SK-N-SH treated with all-trans-retinoic acid at 6 μM for 48 hours (cell line): ENCODE data around the gene AFTPH.

Source experiments
- ATAC-seq: fragments of 200-7000 bp; cut with Tn5 transposase; 3 replicates; pipeline ENCODE4 v1.9.1; 2020; ENCODE audit warnings: mild to moderate bottlenecking, moderate library complexity
- ARNTL ChIP-seq: fragments of 450-650 bp; formaldehyde crosslinking; IDR thresholded peaks from 2 replicates; pipeline ENCODE4 v1.5.0; 2020; ENCODE audit warnings: low read depth, mild to moderate bottlenecking, moderate library complexity, borderline replicate concordance
- BACH2 ChIP-seq: fragments of 250-450 bp; sonication (Bioruptor Pico); IDR thresholded peaks from 2 replicates; pipeline ENCODE4 v1.9.0; 2021; ENCODE audit warnings: mild to moderate bottlenecking, borderline replicate concordance
- CREB5 ChIP-seq: fragments of 250-450 bp; sonication (Bioruptor Pico); IDR thresholded peaks from 2 replicates; pipeline ENCODE4 v1.5.1; 2020; ENCODE audit warnings: low read depth, mild to moderate bottlenecking, moderate library complexity
- CSDC2 ChIP-seq: fragments of 250-450 bp; sonication (Bioruptor Pico); IDR thresholded peaks from 2 replicates; pipeline ENCODE4 v1.5.0; 2020; ENCODE audit warnings: mild to moderate bottlenecking, moderate library complexity
- CSRNP3 ChIP-seq: fragments of 250-450 bp; sonication (Bioruptor Pico); IDR thresholded peaks from 2 replicates; pipeline ENCODE4 v1.5.1; 2021; ENCODE audit warnings: mild to moderate bottlenecking, moderate library complexity
- ESRRG ChIP-seq: fragments of 250-450 bp; sonication (Bioruptor Pico); IDR thresholded peaks from 2 replicates; pipeline ENCODE4 v1.6.1; 2021; ENCODE audit warnings: mild to moderate bottlenecking
- GLIS3 ChIP-seq: fragments of 250-450 bp; sonication (Bioruptor Pico); IDR thresholded peaks from 2 replicates; pipeline ENCODE4 v1.5.0; 2020; ENCODE audit warnings: mild to moderate bottlenecking, moderate library complexity
- ISL1 ChIP-seq: fragments of 250-450 bp; sonication (Bioruptor Pico); IDR thresholded peaks from 2 replicates; pipeline ENCODE4 v2.1.2; 2022; ENCODE audit warnings: mild to moderate bottlenecking, moderate library complexity
- OSR1 ChIP-seq: fragments of 250-450 bp; sonication (Bioruptor Pico); IDR thresholded peaks from 2 replicates; pipeline ENCODE4 v1.8.0; 2022; ENCODE audit warnings: moderate library complexity, mild to moderate bottlenecking, inconsistent platforms
- PATZ1 ChIP-seq: fragments of 250-450 bp; sonication (Bioruptor Pico); IDR thresholded peaks from 2 replicates; pipeline ENCODE4 v1.8.0; 2020; ENCODE audit warnings: mild to moderate bottlenecking, moderate library complexity, borderline replicate concordance
- POU6F1 ChIP-seq: fragments of 250-450 bp; sonication (Bioruptor Pico); IDR thresholded peaks from 2 replicates; pipeline ENCODE4 v1.8.0; 2021; ENCODE audit warnings: low read depth, mild to moderate bottlenecking, moderate library complexity, borderline replicate concordance
- PPARA ChIP-seq: fragments of 250-450 bp; sonication (Bioruptor Pico); IDR thresholded peaks from 2 replicates; pipeline ENCODE4 v1.5.0; 2020; ENCODE audit warnings: mild to moderate bottlenecking, borderline replicate concordance
- RARB ChIP-seq: fragments of 250-450 bp; sonication (Bioruptor Pico); IDR thresholded peaks from 2 replicates; pipeline ENCODE4 v1.8.0; 2021; ENCODE audit warnings: mild to moderate bottlenecking, moderate library complexity
- SNAI2 ChIP-seq: fragments of 250-450 bp; sonication (Bioruptor Pico); IDR thresholded peaks from 2 replicates; pipeline ENCODE4 v1.5.0; 2020; ENCODE audit warnings: mild to moderate bottlenecking, moderate library complexity
- TOX ChIP-seq: fragments of 250-450 bp; sonication (Bioruptor Pico); IDR thresholded peaks from 2 replicates; pipeline ENCODE4 v1.8.0; 2021; ENCODE audit warnings: mild to moderate bottlenecking, moderate library complexity, borderline replicate concordance
- TSHZ2 ChIP-seq: fragments of 250-450 bp; sonication (Bioruptor Pico); IDR thresholded peaks from 2 replicates; pipeline ENCODE4 v1.5.0; 2020; ENCODE audit warnings: mild to moderate bottlenecking, moderate library complexity
- ZC3H10 ChIP-seq: fragments of 250-450 bp; sonication (Bioruptor Pico); IDR thresholded peaks from 2 replicates; pipeline ENCODE4 v1.5.1; 2021; ENCODE audit warnings: mild to moderate bottlenecking, moderate library complexity
- ZFP30 ChIP-seq: fragments of 450-650 bp; formaldehyde crosslinking; IDR thresholded peaks from 2 replicates; pipeline ENCODE4 v1.5.0; 2022; ENCODE audit warnings: mild to moderate bottlenecking, moderate library complexity
- ZNF70 ChIP-seq: fragments of 450-650 bp; formaldehyde crosslinking; IDR thresholded peaks from 2 replicates; pipeline ENCODE4 v1.5.0; 2020; ENCODE audit warnings: mild to moderate bottlenecking, moderate library complexity
- ZNF8 ChIP-seq: fragments of 450-650 bp; formaldehyde crosslinking; IDR thresholded peaks from 2 replicates; pipeline ENCODE4 v1.5.0; 2020; ENCODE audit warnings: mild to moderate bottlenecking, moderate library complexity

Gene AFTPH

GRCh38 chr2:64506686-64507085, 17.4 kb upstream of the AFTPH start:
- TF ChIP-seq CSDC2 (CRISPR knock-in tag) = no peak
- no peak for TF ChIP-seq CSRNP3 (CRISPR knock-in tag)
- no peak for TF ChIP-seq TOX (CRISPR knock-in tag)
- ATAC-seq = no peak

GRCh38 chr2:64514008-64514407, 10.1 kb upstream of the AFTPH start:
- no peak for TF ChIP-seq PPARA (CRISPR knock-in tag)
- no peak for TF ChIP-seq POU6F1 (CRISPR knock-in tag)
- no peak for TF ChIP-seq TOX (CRISPR knock-in tag)
- no peak for TF ChIP-seq ZNF70
- no peak for TF ChIP-seq ISL1 (CRISPR knock-in tag)
- TF ChIP-seq ARNTL (CRISPR knock-in tag) = no peak
- no peak for TF ChIP-seq OSR1
- TF ChIP-seq CSRNP3 (CRISPR knock-in tag) = no peak
- TF ChIP-seq RARB (CRISPR knock-in tag) = no peak
- TF ChIP-seq TSHZ2 (CRISPR knock-in tag) = no peak
- TF ChIP-seq ZC3H10 (CRISPR knock-in tag) = no peak
- TF ChIP-seq CSDC2 (CRISPR knock-in tag) = no peak
- TF ChIP-seq PATZ1 = no peak
- TF ChIP-seq GLIS3 = no peak
- TF ChIP-seq ESRRG = no peak
- TF ChIP-seq ZNF8 (CRISPR knock-in tag) = no peak
- no peak for TF ChIP-seq CREB5
- no peak for TF ChIP-seq ZFP30
- TF ChIP-seq BACH2 (CRISPR knock-in tag) = no peak
- no peak for TF ChIP-seq SNAI2 (CRISPR knock-in tag)

GRCh38 chr2:64515086-64515485, 9.0 kb upstream of the AFTPH start:
- no peak for TF ChIP-seq PATZ1
- no peak for TF ChIP-seq BACH2 (CRISPR knock-in tag)
- TF ChIP-seq ZNF70 = no peak
- TF ChIP-seq ZNF8 (CRISPR knock-in tag) = no peak
- TF ChIP-seq CSDC2 (CRISPR knock-in tag) = no peak
- no peak for TF ChIP-seq RARB (CRISPR knock-in tag)
- TF ChIP-seq, all 23 proteins: peak for 0
- no peak for ATAC-seq

More at GRCh38 chr2:64514008-64514407, 10.1 kb upstream of the AFTPH start:
- no peak for ATAC-seq
